Esophagus squamous epithelium (tissue), 4 donors: ENCODE data around the gene MYLK3.

Source experiments
- POLR2A ChIP-seq, 4 donors: fragments of 450-650 bp; IDR thresholded peaks; one replicate each; pipeline ENCODE4 v1.6.1; 2017; ENCODE audit warnings: antibody characterized with exemption in 4 of 4, mild to moderate bottlenecking in 4 of 4, moderate library complexity in 3 of 4
- TF ChIP-seq, protein P1 (sequence below), 6 experiments: fragments of 450-650 bp in 4 of 6; fragments of 200-600 bp in 2 of 6; sonication (generic) in 2 of 6; IDR thresholded peaks; one replicate each; pipeline ENCODE4 v1.5.1; 2016 to 2019; ENCODE audit warnings: antibody characterized with exemption in 6 of 6, mild to moderate bottlenecking in 4 of 6, moderate library complexity in 4 of 6

DNA sequence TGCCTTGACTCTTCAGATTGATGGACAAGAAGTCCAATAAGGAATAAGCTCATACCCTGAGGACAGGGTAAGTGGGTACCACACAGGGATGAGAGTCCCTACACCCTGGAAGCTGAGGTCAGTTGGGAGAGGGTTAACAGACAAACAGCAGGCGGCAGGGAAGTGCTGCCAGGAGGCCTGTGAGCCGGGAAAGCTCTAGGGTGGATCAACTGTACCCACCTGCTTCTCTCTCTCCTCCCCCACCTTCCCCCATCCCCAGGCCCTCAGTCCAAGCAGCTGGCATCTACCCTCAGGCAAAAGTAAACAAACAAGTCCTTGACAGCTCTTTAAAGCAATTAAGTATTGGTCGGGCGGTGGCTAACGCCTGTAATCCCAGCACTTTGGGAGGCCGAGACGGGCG, 20.7 kb upstream of the MYLK3 start:
- TF ChIP-seq, protein P1, sequence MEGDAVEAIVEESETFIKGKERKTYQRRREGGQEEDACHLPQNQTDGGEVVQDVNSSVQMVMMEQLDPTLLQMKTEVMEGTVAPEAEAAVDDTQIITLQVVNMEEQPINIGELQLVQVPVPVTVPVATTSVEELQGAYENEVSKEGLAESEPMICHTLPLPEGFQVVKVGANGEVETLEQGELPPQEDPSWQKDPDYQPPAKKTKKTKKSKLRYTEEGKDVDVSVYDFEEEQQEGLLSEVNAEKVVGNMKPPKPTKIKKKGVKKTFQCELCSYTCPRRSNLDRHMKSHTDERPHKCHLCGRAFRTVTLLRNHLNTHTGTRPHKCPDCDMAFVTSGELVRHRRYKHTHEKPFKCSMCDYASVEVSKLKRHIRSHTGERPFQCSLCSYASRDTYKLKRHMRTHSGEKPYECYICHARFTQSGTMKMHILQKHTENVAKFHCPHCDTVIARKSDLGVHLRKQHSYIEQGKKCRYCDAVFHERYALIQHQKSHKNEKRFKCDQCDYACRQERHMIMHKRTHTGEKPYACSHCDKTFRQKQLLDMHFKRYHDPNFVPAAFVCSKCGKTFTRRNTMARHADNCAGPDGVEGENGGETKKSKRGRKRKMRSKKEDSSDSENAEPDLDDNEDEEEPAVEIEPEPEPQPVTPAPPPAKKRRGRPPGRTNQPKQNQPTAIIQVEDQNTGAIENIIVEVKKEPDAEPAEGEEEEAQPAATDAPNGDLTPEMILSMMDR (IDR thresholded peaks at IDR 0.05) = no peak
- no peak for TF ChIP-seq POLR2A (IDR thresholded peaks at IDR 0.05)
